ENCODE results near the gene MAP4K3. TPM values are rescaled to one million over a fixed set of nuclear protein-coding genes. Genes with fewer than 3 reads are reported as not detected.
"Not testable (repeated sequence)": the region's sequence is repeated elsewhere in the genome, so short reads cannot be mapped to it uniquely, and the experiment has no call there.

Gene MAP4K3
- total RNA-seq, 1 donor from 2014 or later, result 10.1 TPM

- not testable (repeated sequence) for DNase-seq (ENCODE audit: low read depth in 2 of 2)
These were observed 192.7 kb downstream of the MAP4K3 start for GRCh38 chr2:39244241-39244862.

- DNase-seq (ENCODE audit: low read depth in 2 of 2), result no peak
These were observed 193.5 kb downstream of the MAP4K3 start, which contains the start of gene CDKL4 for GRCh38 chr2:39243469-39244123. CDKL4 (minus strand) TSS chr2:39243970.

DNA sequence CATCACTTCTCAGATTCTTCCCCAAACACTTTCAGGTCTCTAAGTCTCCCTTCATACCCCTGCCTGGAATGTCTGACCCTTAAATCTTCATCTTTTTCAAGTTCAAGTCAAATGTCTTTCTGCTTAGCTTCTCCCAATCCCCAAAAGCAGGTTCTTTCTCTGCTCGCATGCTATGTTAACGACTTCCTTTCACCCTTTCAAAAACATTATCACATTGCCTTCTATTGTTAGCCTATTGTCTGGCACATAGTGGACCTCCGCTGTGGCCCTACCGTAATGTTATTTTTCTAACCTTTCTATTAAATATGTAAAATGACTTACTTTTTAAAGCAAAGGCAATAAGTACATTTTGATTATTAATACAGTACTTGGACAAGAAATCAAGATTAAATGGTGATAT, 195.5 kb downstream of the MAP4K3 start:
- peak; percentile 39 to 60 for DNase-seq (ENCODE audit: low read depth in 2 of 2)

- no peak for DNase-seq (ENCODE audit: low read depth in 2 of 2)
These were observed 196.3 kb downstream of the MAP4K3 start for GRCh38 chr2:39240758-39241157.

DNA sequence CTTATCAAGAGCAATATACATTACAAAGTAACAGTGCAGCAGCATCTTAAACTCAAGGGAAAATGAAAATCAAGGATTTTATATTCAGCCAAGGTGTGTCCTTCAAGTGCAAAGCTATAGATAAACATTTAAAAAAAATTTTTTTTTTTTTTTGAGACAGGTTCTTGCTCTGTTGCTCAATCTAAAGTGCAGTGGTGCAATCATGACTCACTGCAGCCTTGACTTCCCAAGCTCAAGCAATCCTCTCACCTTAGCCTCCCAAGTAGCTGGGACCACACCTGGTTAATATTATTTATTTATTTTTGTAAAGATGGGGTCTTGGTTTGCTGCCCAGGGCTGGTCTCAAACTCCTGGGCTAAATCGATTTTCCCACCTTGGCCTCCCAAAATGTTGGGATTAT, 202.3 kb downstream of the MAP4K3 start:
- DNase-seq (ENCODE audit: low read depth in 2 of 2), result no peak

GRCh38 chr2:39232141-39232540, 204.9 kb downstream of the MAP4K3 start:
- DNase-seq (ENCODE audit: low read depth in 2 of 2), result no peak

DNA sequence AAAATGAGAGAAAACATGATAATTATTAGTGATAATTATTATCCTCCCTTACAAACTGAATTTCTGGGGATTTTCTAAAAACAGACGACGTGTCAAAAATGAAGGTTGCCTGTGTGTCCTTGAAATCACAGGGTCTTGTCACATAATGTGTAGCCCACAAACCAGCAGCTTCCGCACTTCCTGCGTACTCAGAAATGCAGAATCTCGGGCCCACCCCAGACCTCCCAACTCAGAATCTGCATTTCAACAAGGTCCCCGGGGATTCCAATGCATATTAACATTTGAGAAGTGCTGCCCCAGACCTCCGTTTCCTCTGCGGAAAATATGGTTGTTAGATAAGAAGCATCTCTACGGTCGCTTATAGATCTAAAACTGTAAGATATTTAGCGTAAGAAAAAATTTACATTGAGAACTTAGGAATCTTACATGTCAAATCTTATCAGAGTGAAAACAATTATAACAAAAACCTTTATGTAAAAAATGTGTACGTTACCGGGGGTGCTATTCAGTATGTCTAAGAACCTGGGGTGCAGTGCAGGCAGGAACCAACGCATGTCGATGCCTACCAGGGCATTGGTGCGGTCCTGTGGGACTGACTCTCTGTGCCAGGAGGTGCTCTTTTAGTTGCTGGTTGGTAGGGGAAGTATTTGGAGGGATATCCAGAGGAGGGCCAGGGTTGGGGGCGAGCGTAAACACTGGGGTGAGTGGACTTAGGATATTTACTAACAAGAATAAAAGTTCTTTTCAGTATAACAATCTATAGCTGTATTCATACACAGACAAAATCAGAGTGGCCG, 208.5 kb downstream of the MAP4K3 start:
- peak in 1 of 2 donors; percentile 7 for DNase-seq (ENCODE audit: low read depth in 2 of 2)

- peak; percentile 26 to 77 for DNase-seq (ENCODE audit: low read depth in 2 of 2)
These were observed 209.3 kb downstream of the MAP4K3 start for GRCh38 chr2:39227628-39228412.

- DNase-seq (ENCODE audit: low read depth in 2 of 2), result no peak
These were observed 211.5 kb downstream of the MAP4K3 start for GRCh38 chr2:39225567-39225966.

DNA sequence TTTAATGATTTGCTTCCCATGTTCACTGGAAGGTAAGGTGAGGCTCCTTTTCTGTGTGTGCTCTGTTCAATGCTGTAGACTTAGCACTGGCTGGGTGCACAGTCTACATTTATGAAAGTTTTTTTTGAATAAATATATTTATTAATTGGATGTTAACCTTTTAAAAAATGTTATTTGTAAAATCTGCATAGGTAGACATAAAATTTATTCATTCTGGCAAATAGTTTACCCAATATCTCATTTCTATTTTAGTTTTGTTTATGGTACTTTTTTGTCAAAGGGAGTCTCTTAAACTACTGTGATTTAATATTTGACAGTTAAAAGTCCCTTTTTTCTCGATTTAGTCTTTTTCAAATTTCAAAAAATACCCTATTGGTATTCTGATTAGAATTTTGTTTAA, 213.2 kb downstream of the MAP4K3 start:
- DNase-seq (ENCODE audit: low read depth in 2 of 2), result no peak

GRCh38 chr2:39221459-39221858, 215.6 kb downstream of the MAP4K3 start:
- DNase-seq (ENCODE audit: low read depth in 2 of 2), result no peak

- DNase-seq (ENCODE audit: low read depth in 2 of 2), result no peak
These were observed 216.9 kb downstream of the MAP4K3 start for GRCh38 chr2:39220136-39220535.

DNA sequence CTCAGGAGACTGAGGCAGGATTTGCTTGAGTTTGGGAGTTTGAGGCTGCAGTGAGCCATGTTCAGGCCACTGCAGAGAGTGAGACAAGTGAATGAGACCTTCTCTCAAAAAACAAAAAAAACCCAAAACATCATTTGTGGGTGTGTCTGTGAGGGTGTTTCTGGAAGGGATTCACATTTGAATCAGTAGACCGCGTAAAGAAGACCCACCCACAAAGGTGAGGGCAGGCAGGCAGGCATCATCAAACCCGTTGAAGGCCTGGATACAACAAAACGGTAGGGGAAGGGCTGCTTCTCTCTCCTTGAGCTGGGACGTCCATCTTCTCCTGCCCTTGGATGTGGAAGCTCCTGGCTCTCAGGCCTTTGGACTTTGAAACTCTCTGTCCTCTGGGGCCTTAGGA, 218.7 kb downstream of the MAP4K3 start:
- DNase-seq (ENCODE audit: low read depth in 2 of 2), result no peak

GRCh38 chr2:39217192-39217550, 219.9 kb downstream of the MAP4K3 start:
- DNase-seq (ENCODE audit: low read depth in 2 of 2), result no peak

GRCh38 chr2:39216346-39217191, 220.5 kb downstream of the MAP4K3 start:
- no peak for DNase-seq (ENCODE audit: low read depth in 2 of 2)

GRCh38 chr2:39215545-39215944, 221.5 kb downstream of the MAP4K3 start:
- DNase-seq (ENCODE audit: low read depth in 2 of 2), result no peak

- no peak for DNase-seq (ENCODE audit: low read depth in 2 of 2)
These were observed 224.1 kb downstream of the MAP4K3 start for GRCh38 chr2:39213015-39213414.

- DNase-seq (ENCODE audit: low read depth in 2 of 2), result no peak
These were observed 226.2 kb downstream of the MAP4K3 start for GRCh38 chr2:39210846-39211245.

- DNase-seq (ENCODE audit: low read depth in 2 of 2), result no peak
These were observed 233.7 kb downstream of the MAP4K3 start for GRCh38 chr2:39203382-39203781.

DNA sequence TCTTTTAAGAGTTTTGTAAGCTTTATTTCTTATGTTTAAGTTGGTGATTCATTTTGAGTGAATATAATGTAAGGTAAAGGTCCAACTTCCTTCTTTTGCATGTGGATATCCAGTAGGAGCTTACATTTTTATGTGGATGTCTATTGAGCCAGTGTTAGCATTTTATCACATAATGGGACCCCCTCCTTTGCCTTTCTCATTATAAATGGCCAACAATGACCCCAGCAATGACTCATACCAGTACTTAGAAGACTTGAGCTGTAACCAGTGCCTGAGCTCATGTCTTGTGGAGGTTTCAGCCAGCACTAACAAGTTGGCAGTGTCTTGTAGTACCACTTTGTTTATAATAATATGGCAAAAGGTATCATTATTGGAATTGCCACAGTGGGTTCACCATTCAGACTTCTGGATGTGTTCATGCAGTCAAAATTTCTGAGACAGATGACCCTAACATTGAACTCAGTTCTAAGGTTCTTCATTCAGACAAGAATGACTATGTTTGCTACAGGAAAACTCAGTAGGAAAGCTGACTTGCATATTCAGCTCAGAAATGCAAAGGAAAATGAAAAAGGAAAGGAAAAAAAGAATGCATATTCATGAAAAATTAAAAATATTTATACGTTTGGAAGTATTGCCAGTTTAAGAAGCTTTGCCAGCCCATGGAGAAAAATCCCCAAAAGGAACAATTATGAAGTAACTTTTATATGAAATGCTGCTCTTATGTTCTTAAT, 234.3 kb downstream of the MAP4K3 start:
- DNase-seq (ENCODE audit: low read depth in 2 of 2), result no peak
